SU-DHL-6 (cell line): Measurements from ENCODE around the gene ZHX3.

ENCODE experiments used
- H2AFZ ChIP-seq: fragments of 200-600 bp; sonication (generic); 2 replicates; pipeline ENCODE4 v1.6.1; 2014; ENCODE audit warnings: low read depth, mild to moderate bottlenecking, moderate library complexity, mixed read lengths, antibody characterized with exemption, low read length; ENCODE audit not compliant: severe bottlenecking
- H3F3A ChIP-seq: fragments of 200-600 bp; shearing (Covaris generic); 2 replicates; pipeline ENCODE4 v1.6.0; 2016; ENCODE audit warnings: antibody characterized with exemption, mild to moderate bottlenecking; ENCODE audit not compliant: insufficient read depth
- H3K27ac ChIP-seq: fragments of 200-600 bp; sonication (generic); 2 replicates; pipeline ENCODE4 v1.5.1; 2016; ENCODE audit warnings: low read depth, mild to moderate bottlenecking, low read length, moderate library complexity, mixed read lengths
- H3K27me3 ChIP-seq: fragments of 200-600 bp; sonication (generic), shearing (Covaris generic); 2 replicates; pipeline ENCODE4 v1.6.0; 2014; ENCODE audit warnings: mild to moderate bottlenecking, low read length
- H3K36me3 ChIP-seq: fragments of 200-600 bp; sonication (generic); 2 replicates; pipeline ENCODE4 v1.6.1; 2014; ENCODE audit warnings: mild to moderate bottlenecking, low read length, mixed read lengths
- H3K4me2 ChIP-seq: fragments of 300-600, 200-600 bp; shearing (Covaris generic), sonication (generic); 2 replicates; pipeline ENCODE4 v1.6.0; 2014; ENCODE audit warnings: low read length, low read depth, mild to moderate bottlenecking; ENCODE audit not compliant: poor library complexity, severe bottlenecking
- H3K4me3 ChIP-seq: fragments of 200-600 bp; sonication (generic); 2 replicates; pipeline ENCODE4 v1.5.1; 2014; ENCODE audit warnings: antibody characterized with exemption, low read length, mild to moderate bottlenecking, mixed read lengths; ENCODE audit not compliant: insufficient read depth, poor library complexity, severe bottlenecking
- H3K79me2 ChIP-seq: fragments of 200-600 bp; sonication (generic); 2 replicates; pipeline ENCODE4 v1.6.1; 2014; ENCODE audit warnings: mild to moderate bottlenecking, low read length, moderate library complexity; ENCODE audit not compliant: insufficient read depth
- H3K9ac ChIP-seq: fragments of 200-600 bp; sonication (generic); 2 replicates; pipeline ENCODE4 v1.7.0; 2014; ENCODE audit warnings: mild to moderate bottlenecking, low read length
- H3K9me2 ChIP-seq: fragments of 200-600 bp; sonication (generic); replicated peaks from 2 replicates; pipeline ENCODE4 v1.6.1; 2014; ENCODE audit warnings: low read length; ENCODE audit not compliant: insufficient read depth
- H3K9me3 ChIP-seq: fragments of 200-600 bp; sonication (generic); 2 replicates; pipeline ENCODE4 v1.6.1; 2014; ENCODE audit warnings: low read length, mixed read lengths; ENCODE audit not compliant: insufficient read depth
- H4K20me1 ChIP-seq: fragments of 200-600 bp; sonication (generic); 2 replicates; pipeline ENCODE4 v1.6.1; 2014; ENCODE audit warnings: low read depth, mild to moderate bottlenecking, antibody characterized with exemption, low read length, moderate library complexity, mixed read lengths
- CTCF ChIP-seq: fragments of 200-600 bp; sonication (generic); IDR thresholded peaks from one replicate; pipeline ENCODE4 v1.5.1; 2017; ENCODE audit warnings: antibody characterized with exemption, mild to moderate bottlenecking, low read length, moderate library complexity; ENCODE audit not compliant: insufficient read depth, poor library complexity, severe bottlenecking
- EZH2phosphoT487 ChIP-seq: fragments of 200-600 bp; sonication (generic), shearing (Covaris generic); conservative IDR thresholded peaks from 2 replicates; pipeline ENCODE4 v1.6.1; 2018; ENCODE audit warnings: mild to moderate bottlenecking, antibody characterized with exemption, low read length, moderate library complexity, mixed read lengths

The ZHX3 gene

GRCh38 chr20:41162396-41162795, 155.1 kb downstream of the ZHX3 start:
- Histone ChIP-seq H3K4me3 (no peak overlapping the region), H2AFZ (no peak overlapping the region), H3K4me2 (no peak overlapping the region), H3K79me2 (peaks cover 9% of the 10 kb centered on the region; the same call in 1 of the 2 replicates), H3K27ac (no peak overlapping the region), H3K9ac (no peak overlapping the region), H3K27me3 (no peaks in the 10 kb centered on the region), H3F3A (no peaks in the 10 kb centered on the region), H3K36me3 (no peaks in the 10 kb centered on the region), H4K20me1 (peaks cover 4% of the 10 kb centered on the region; the same call in 1 of the 2 replicates), H3K9me2 (no peaks in the 10 kb centered on the region), H3K9me3 (no peaks in the 10 kb centered on the region)
- TF ChIP-seq CTCF (no peak), EZH2phosphoT487 (no peak)

- no peak for TF ChIP-seq EZH2phosphoT487
- no peak for TF ChIP-seq CTCF
- Histone ChIP-seq H3K4me3 (no peak overlapping the region), H3F3A (no peaks in the 10 kb centered on the region), H3K36me3 (no peaks in the 10 kb centered on the region), H3K9me3 (no peaks in the 10 kb centered on the region), H3K9ac (no peak overlapping the region), H3K9me2 (no peaks in the 10 kb centered on the region), H3K27me3 (no peaks in the 10 kb centered on the region), H4K20me1 (peaks cover 4% of the 10 kb centered on the region; the same call in 1 of the 2 replicates), H3K4me2 (no peak overlapping the region), H3K79me2 (peaks cover 11% of the 10 kb centered on the region; the same call in 1 of the 2 replicates), H2AFZ (no peak overlapping the region), H3K27ac (no peak overlapping the region)
Measured at GRCh38 chr20:41161886-41162285, 155.6 kb downstream of the ZHX3 start.

- Histone ChIP-seq H3K79me2 (peaks cover 14% of the 10 kb centered on the region; the same call in 1 of the 2 replicates), H3K36me3 (no peaks in the 10 kb centered on the region), H4K20me1 (peaks cover 4% of the 10 kb centered on the region; the same call in 1 of the 2 replicates), H3K27me3 (no peaks in the 10 kb centered on the region), H3F3A (no peaks in the 10 kb centered on the region), H3K9me3 (no peaks in the 10 kb centered on the region), H3K4me2 (no peak overlapping the region), H3K4me3 (no peak overlapping the region), H3K27ac (no peak overlapping the region), H2AFZ (no peak overlapping the region), H3K9ac (no peak overlapping the region), H3K9me2 (no peaks in the 10 kb centered on the region)
- TF ChIP-seq EZH2phosphoT487 (no peak), CTCF (no peak)
Measured at GRCh38 chr20:41160686-41161085, 156.8 kb downstream of the ZHX3 start.
